Raji (cell line): ENCODE data around the gene CCDC137.

Experiments used
- POLR2A ChIP-seq: IDR thresholded peaks from 2 replicates; pipeline ENCODE4 v1.6.1; 2011; ENCODE audit warnings: low read depth, low read length, control low read depth; ENCODE audit not compliant: insufficient read depth

Gene CCDC137

GRCh38 chr17:81687770-81688541 lies 21.4 kb downstream of the CCDC137 start:
- TF ChIP-seq POLR2A = no peak

GRCh38 chr17:81688616-81689015 lies 22.1 kb downstream of the CCDC137 start:
- no peak for TF ChIP-seq POLR2A

- TF ChIP-seq POLR2A = no peak
Observed at GRCh38 chr17:81690066-81690465, 23.5 kb downstream of the CCDC137 start.

GRCh38 chr17:81690549-81690948 lies 24.0 kb downstream of the CCDC137 start:
- TF ChIP-seq POLR2A = no peak

GRCh38 chr17:81691196-81691595 lies 24.7 kb downstream of the CCDC137 start:
- TF ChIP-seq POLR2A = no peak

GRCh38 chr17:81691608-81692007 lies 25.1 kb downstream of the CCDC137 start:
- no peak for TF ChIP-seq POLR2A

- TF ChIP-seq POLR2A = no peak
Observed at GRCh38 chr17:81693509-81694210, 27.1 kb downstream of the CCDC137 start.

GRCh38 chr17:81694810-81695209 lies 28.3 kb downstream of the CCDC137 start:
- no peak for TF ChIP-seq POLR2A

GRCh38 chr17:81695211-81695610 lies 28.7 kb downstream of the CCDC137 start:
- no peak for TF ChIP-seq POLR2A

- no peak for TF ChIP-seq POLR2A
Observed at GRCh38 chr17:81695801-81696200, 29.3 kb downstream of the CCDC137 start.

- TF ChIP-seq POLR2A = no peak
Observed at GRCh38 chr17:81696218-81696941, 29.8 kb downstream of the CCDC137 start.

- TF ChIP-seq POLR2A = no peak
Observed at GRCh38 chr17:81697261-81698044, 30.9 kb downstream of the CCDC137 start.

- TF ChIP-seq POLR2A = no peak
Observed at GRCh38 chr17:81700353-81701287, 34.1 kb downstream of the CCDC137 start.
